Activated T-cell treated with anti-CD3 and anti-CD28 coated beads, Interleukin-2, amount 50 U/mL, for 24 hours (primary cell): ENCODE measurements around the gene UVRAG.
A peak's percentile ranks its signal among the peaks of the same experiment; 100 is the strongest.

Experiments
- DNase-seq: peaks from one replicate; pipeline ENCODE4 v3.0.0-alpha.2; 2020
- H3K27ac Mint-ChIP-seq: 2 replicates; pipeline ENCODE4 v1.8.0; 2020; ENCODE audit warnings: mild to moderate bottlenecking, mixed read lengths
- H3K27me3 Mint-ChIP-seq: 2 replicates; pipeline ENCODE4 v1.8.0; 2020; ENCODE audit warnings: mixed read lengths
- H3K36me3 Mint-ChIP-seq: 2 replicates; pipeline ENCODE4 v1.8.0; 2020; ENCODE audit warnings: low read depth, mixed read lengths
- H3K4me1 Mint-ChIP-seq: 2 replicates; pipeline ENCODE4 v1.8.0; 2020; ENCODE audit warnings: low read depth, mixed read lengths
- H3K4me3 Mint-ChIP-seq: 2 replicates; pipeline ENCODE4 v1.8.0; 2020; ENCODE audit warnings: mild to moderate bottlenecking, moderate library complexity, mixed read lengths
- H3K9me3 Mint-ChIP-seq: 2 replicates; pipeline ENCODE4 v1.8.0; 2020; ENCODE audit warnings: mixed read lengths

Gene UVRAG

DNA sequence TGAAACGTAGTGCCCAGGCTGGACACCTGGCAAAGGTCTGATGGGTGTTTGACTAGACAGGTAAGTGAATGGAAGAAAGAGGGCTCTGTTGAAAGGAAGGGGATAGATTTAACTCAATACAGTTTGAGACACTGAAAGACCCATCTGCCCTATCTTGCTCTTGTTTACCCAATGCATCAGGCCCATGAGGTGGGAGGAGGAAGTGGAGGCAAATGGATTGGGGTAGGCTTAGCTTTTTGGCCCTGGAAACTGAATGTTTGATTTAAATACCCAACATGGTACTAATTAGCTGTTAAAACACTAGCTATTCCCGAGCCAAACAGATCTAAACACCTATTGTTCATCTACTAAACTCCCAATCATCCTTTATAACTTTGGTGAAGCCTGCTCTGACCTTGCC is 3.5 kb upstream of the UVRAG start:
- H3K4me1 Mint-ChIP-seq = peaks cover 11% of the 10 kb centered on the region
- no peak overlapping the region for H3K4me3 Mint-ChIP-seq
- peaks cover 2% of the 10 kb centered on the region for H3K36me3 Mint-ChIP-seq
- DNase-seq = no peak
- no peaks in the 10 kb centered on the region for H3K9me3 Mint-ChIP-seq
- no peaks in the 10 kb centered on the region for H3K27me3 Mint-ChIP-seq
- H3K27ac Mint-ChIP-seq = no peak overlapping the region

GRCh38 chr11:75812542-75813040 is 2.4 kb upstream of the UVRAG start:
- H3K36me3 Mint-ChIP-seq = peaks cover 2% of the 10 kb centered on the region
- peaks cover 11% of the 10 kb centered on the region for H3K4me1 Mint-ChIP-seq
- H3K4me3 Mint-ChIP-seq = no peak overlapping the region
- H3K9me3 Mint-ChIP-seq = no peaks in the 10 kb centered on the region
- no peaks in the 10 kb centered on the region for H3K27me3 Mint-ChIP-seq
- H3K27ac Mint-ChIP-seq = peak overlapping the region; percentile 31
- DNase-seq = no peak

GRCh38 chr11:75813124-75813523 is 1.9 kb upstream of the UVRAG start:
- no peak for DNase-seq
- H3K27me3 Mint-ChIP-seq = no peaks in the 10 kb centered on the region
- H3K4me3 Mint-ChIP-seq = no peak overlapping the region
- no peak overlapping the region for H3K27ac Mint-ChIP-seq
- no peaks in the 10 kb centered on the region for H3K9me3 Mint-ChIP-seq
- H3K36me3 Mint-ChIP-seq = peaks cover 3% of the 10 kb centered on the region
- peaks cover 14% of the 10 kb centered on the region for H3K4me1 Mint-ChIP-seq

- Mint-ChIP-seq H3K4me1 (peaks cover 16% of the 10 kb centered on the region), H3K4me3 (no peak overlapping the region), H3K27ac (peak overlapping the region; percentile 97), H3K36me3 (peaks cover 5% of the 10 kb centered on the region), H3K27me3 (no peaks in the 10 kb centered on the region), H3K9me3 (no peaks in the 10 kb centered on the region)
- no peak for DNase-seq
Measured at GRCh38 chr11:75813622-75814039, 1.4 kb upstream of the UVRAG start.

DNA sequence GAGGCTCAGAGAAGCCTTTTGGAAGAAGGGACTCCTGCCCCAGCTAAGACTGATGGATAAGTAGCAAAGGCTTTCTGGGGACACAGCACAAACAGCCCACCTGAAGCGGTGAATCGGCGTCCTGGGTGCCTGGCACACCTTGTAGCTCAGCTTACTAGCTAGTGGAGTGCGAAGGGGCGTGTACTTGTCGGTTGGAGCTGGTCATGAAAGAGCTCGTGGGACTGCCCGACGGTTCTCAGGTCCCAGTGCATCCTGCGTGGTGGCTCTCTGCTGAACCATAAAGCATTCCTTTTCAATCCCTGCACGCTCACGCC is 690 bp upstream of the UVRAG start:
- Mint-ChIP-seq H3K27ac (peak overlapping the region; percentile 97), H3K36me3 (peaks cover 7% of the 10 kb centered on the region), H3K4me1 (peaks cover 21% of the 10 kb centered on the region), H3K4me3 (no peak overlapping the region), H3K9me3 (no peaks in the 10 kb centered on the region), H3K27me3 (no peaks in the 10 kb centered on the region)
- DNase-seq = no peak

- Mint-ChIP-seq H3K9me3 (no peaks in the 10 kb centered on the region), H3K36me3 (peaks cover 9% of the 10 kb centered on the region), H3K27ac (peak overlapping the region; percentile 97), H3K4me3 (no peak overlapping the region), H3K4me1 (peaks cover 21% of the 10 kb centered on the region), H3K27me3 (no peaks in the 10 kb centered on the region)
- DNase-seq = no peak
Measured at GRCh38 chr11:75815345-75816168, 547 bp downstream of the UVRAG start.

DNA sequence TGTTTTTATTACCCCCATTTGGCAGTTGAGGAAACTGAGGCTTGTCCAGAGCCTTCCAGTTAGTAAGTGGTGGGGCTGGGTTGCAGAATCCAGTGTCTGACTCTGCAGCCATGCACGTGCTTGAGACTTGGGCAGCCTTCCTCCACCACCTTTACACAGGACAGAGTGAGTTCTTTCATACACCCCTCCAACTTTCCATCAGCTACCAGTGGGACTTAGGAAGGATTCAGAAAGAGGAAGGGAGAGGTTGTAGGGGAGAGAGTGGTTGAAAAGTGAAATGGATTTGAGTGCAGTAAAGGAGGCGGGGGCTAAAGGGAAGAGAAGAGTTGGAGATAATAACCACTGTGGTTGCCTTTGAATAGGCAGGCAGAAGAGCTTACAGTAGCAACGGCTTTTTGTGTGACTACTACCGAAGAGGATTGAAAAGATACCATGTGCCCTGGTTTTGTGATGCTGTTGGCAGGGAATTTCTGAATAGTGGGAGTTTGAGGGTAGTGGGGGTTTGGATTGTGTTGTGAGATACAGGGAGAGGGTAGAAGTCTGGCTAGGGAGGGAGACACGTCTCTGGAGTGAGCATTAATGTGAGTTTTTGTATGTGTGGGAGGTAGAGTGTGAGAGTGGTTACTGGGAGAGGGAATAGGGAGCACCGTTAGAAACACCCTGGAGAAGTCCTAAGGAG is 1.7 kb downstream of the UVRAG start:
- Mint-ChIP-seq H3K9me3 (no peaks in the 10 kb centered on the region), H3K27me3 (no peaks in the 10 kb centered on the region), H3K27ac (no peak overlapping the region), H3K36me3 (peaks cover 17% of the 10 kb centered on the region), H3K4me1 (peaks cover 29% of the 10 kb centered on the region), H3K4me3 (no peak overlapping the region)
- no peak for DNase-seq

- H3K27me3 Mint-ChIP-seq = no peaks in the 10 kb centered on the region
- peaks cover 25% of the 10 kb centered on the region for H3K36me3 Mint-ChIP-seq
- no peak overlapping the region for H3K27ac Mint-ChIP-seq
- no peak for DNase-seq
- H3K4me3 Mint-ChIP-seq = no peak overlapping the region
- H3K9me3 Mint-ChIP-seq = no peaks in the 10 kb centered on the region
- H3K4me1 Mint-ChIP-seq = peaks cover 42% of the 10 kb centered on the region
Measured at GRCh38 chr11:75820645-75821044, 5.6 kb downstream of the UVRAG start.

GRCh38 chr11:75821202-75821601 is 6.2 kb downstream of the UVRAG start:
- no peak overlapping the region for H3K4me3 Mint-ChIP-seq

DNA sequence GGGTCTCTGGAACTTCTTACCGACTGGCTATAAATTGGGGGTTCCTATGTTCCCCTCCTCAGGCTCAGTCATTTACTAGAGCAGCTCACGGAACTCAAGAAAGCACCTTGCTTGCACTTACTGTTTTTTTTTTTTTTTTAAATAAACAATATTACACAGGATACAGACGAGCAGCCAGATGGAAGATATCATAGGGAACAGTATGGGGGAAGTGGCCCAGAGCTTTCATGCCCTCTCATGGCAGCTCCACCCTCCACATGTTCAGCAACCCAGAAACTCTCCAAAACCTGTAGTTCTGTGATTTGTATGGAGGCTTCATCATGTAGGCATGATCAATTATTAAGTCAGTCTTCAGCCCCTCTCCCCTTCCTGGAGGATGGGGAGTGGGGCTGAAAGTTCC is 7.5 kb downstream of the UVRAG start:
- H3K27ac Mint-ChIP-seq = no peak overlapping the region
- H3K36me3 Mint-ChIP-seq = peaks cover 34% of the 10 kb centered on the region
- no peaks in the 10 kb centered on the region for H3K27me3 Mint-ChIP-seq
- H3K4me3 Mint-ChIP-seq = no peak overlapping the region
- H3K9me3 Mint-ChIP-seq = no peaks in the 10 kb centered on the region
- no peak for DNase-seq
- peaks cover 51% of the 10 kb centered on the region for H3K4me1 Mint-ChIP-seq

More at GRCh38 chr11:75821202-75821601, 6.2 kb downstream of the UVRAG start:
- Mint-ChIP-seq H3K27ac (no peak overlapping the region), H3K27me3 (no peaks in the 10 kb centered on the region), H3K4me1 (peaks cover 42% of the 10 kb centered on the region), H3K9me3 (no peaks in the 10 kb centered on the region), H3K36me3 (peaks cover 26% of the 10 kb centered on the region)
- DNase-seq = no peak

GRCh38 chr11:75823415-75823814 is 8.4 kb downstream of the UVRAG start:
- no peak overlapping the region for H3K4me3 Mint-ChIP-seq

GRCh38 chr11:75823946-75824345 is 8.9 kb downstream of the UVRAG start:
- Mint-ChIP-seq H3K9me3 (no peaks in the 10 kb centered on the region), H3K27me3 (no peaks in the 10 kb centered on the region), H3K27ac (no peak overlapping the region), H3K4me1 (peaks cover 45% of the 10 kb centered on the region), H3K4me3 (no peak overlapping the region), H3K36me3 (peaks cover 31% of the 10 kb centered on the region)
- DNase-seq = no peak

More at GRCh38 chr11:75823415-75823814, 8.4 kb downstream of the UVRAG start:
- H3K4me1 Mint-ChIP-seq = peaks cover 48% of the 10 kb centered on the region
- H3K27ac Mint-ChIP-seq = no peak overlapping the region
- peaks cover 34% of the 10 kb centered on the region for H3K36me3 Mint-ChIP-seq
- no peak for DNase-seq
- no peaks in the 10 kb centered on the region for H3K9me3 Mint-ChIP-seq
- no peaks in the 10 kb centered on the region for H3K27me3 Mint-ChIP-seq

DNA sequence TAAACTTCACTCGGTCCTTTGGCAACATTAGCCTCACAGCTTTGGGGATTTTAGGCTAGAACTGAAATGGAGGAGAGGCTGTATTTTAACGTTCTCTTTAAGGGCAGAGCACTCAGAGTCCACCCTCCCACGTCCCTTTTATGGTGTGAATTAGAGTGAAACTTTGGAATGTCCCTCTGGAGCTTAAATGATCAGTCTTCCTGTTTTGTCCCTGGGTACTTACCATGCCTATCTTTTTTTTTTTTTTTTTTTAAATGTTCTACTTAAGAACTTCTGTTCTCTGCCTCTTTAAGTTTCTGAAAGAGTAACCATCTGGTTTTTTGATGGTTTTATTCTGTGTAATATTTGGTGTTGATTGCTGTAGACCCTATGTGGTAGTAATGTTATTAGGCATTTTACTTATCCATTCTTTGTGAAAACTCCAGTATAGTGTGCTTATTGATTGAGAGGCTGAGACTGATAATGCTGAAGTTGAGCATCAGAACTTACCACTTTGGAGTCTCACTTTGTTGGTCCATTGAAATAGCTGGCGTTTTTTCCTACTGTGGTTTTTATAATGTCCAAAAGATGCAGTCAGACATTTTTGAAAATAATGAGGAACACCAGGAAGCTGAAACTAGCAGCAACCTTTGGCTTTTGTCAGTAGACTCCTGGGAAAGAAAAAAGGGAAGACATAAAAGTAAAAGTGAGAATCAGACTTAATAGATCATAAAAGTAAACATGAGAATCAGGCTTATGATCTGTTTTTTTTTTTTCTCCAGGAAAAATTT is 11.6 kb downstream of the UVRAG start:
- Mint-ChIP-seq H3K9me3 (no peaks in the 10 kb centered on the region), H3K4me1 (peaks cover 35% of the 10 kb centered on the region), H3K27me3 (no peaks in the 10 kb centered on the region), H3K27ac (no peak overlapping the region), H3K36me3 (peaks cover 30% of the 10 kb centered on the region), H3K4me3 (no peak overlapping the region)
- DNase-seq = no peak

DNA sequence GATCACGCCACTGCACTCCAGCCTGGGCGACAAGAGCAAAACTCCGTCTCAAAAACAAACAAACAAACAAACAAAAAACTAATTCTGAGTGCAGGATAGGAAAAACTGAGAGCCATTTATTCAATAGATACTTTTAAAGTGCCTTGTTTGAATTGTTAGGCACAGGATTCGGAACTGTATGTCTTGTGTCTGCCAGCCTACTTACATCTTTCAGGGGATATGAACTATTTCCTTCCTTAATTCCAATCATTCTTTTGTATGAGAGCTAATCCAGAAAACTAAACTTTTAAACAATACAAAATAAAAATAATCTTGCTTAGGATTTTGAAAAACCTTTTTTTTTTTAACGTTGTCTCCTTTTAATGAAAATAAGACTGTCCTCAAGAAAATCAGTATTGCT is 12.6 kb downstream of the UVRAG start:
- Mint-ChIP-seq H3K4me3 (no peak overlapping the region), H3K36me3 (peaks cover 32% of the 10 kb centered on the region), H3K27ac (no peak overlapping the region), H3K4me1 (peaks cover 32% of the 10 kb centered on the region), H3K27me3 (no peaks in the 10 kb centered on the region), H3K9me3 (no peaks in the 10 kb centered on the region)
- no peak for DNase-seq
